ENCODE measurements around the gene CD68.
"Not testable (repeated sequence)": the region's sequence is repeated elsewhere in the genome, so short reads cannot be mapped to it uniquely, and the experiment has no call there.

Gene CD68

GRCh38 chr17:7611635-7612293, 32.3 kb downstream of the CD68 start:
- DNase-seq (ENCODE audit: insufficient read length, low spot score): no peak
- no peak for FAIRE-seq

GRCh38 chr17:7612294-7612640, 32.8 kb downstream of the CD68 start:
- FAIRE-seq (no peak), DNase-seq (ENCODE audit: insufficient read length, low spot score) (no peak)

- DNase-seq (ENCODE audit: insufficient read length, low spot score) (no peak), FAIRE-seq (no peak)
These were observed 34.5 kb downstream of the CD68 start for GRCh38 chr17:7613769-7614424.

- DNase-seq (ENCODE audit: insufficient read length, low spot score): peak; percentile 100
- peak; percentile 99 for FAIRE-seq
These were observed 35.2 kb downstream of the CD68 start, which contains the start of gene FXR2 for GRCh38 chr17:7614425-7615264. TSS of gene FXR2 (minus strand) at chr17:7614897. CDS start at chr17:7614532, 365 bp downstream.

- no peak for FAIRE-seq
- DNase-seq (ENCODE audit: insufficient read length, low spot score): no peak
These were observed 35.9 kb downstream of the CD68 start for GRCh38 chr17:7615265-7615747.

- no peak for FAIRE-seq
- DNase-seq (ENCODE audit: insufficient read length, low spot score): no peak
These were observed 39.2 kb downstream of the CD68 start for GRCh38 chr17:7618608-7619007.

GRCh38 chr17:7620835-7621234, 41.4 kb downstream of the CD68 start:
- DNase-seq (ENCODE audit: insufficient read length, low spot score) (no peak), FAIRE-seq (no peak)

GRCh38 chr17:7623661-7624060, 44.2 kb downstream of the CD68 start:
- DNase-seq (ENCODE audit: insufficient read length, low spot score): no peak
- no peak for FAIRE-seq

GRCh38 chr17:7625749-7626148, 46.3 kb downstream of the CD68 start:
- DNase-seq (ENCODE audit: insufficient read length, low spot score); FAIRE-seq: not testable (repeated sequence)

GRCh38 chr17:7626307-7626706, 46.9 kb downstream of the CD68 start:
- FAIRE-seq (no peak), DNase-seq (ENCODE audit: insufficient read length, low spot score) (no peak)

GRCh38 chr17:7626956-7627249, 47.5 kb downstream of the CD68 start:
- DNase-seq (ENCODE audit: insufficient read length, low spot score) (no peak), FAIRE-seq (no peak)

- DNase-seq (ENCODE audit: insufficient read length, low spot score) (peak; percentile 98), FAIRE-seq (peak; percentile 98)
These were observed 48.0 kb downstream of the CD68 start, which contains the start of gene SAT2 for GRCh38 chr17:7627250-7628121. TSS of gene SAT2 (minus strand) at chr17:7627821. CDS start at chr17:7627635, 186 bp downstream.

- FAIRE-seq (no peak), DNase-seq (ENCODE audit: insufficient read length, low spot score) (no peak)
These were observed 50.6 kb downstream of the CD68 start, which contains the start of gene SHBG for GRCh38 chr17:7629939-7630571. TSS of gene SHBG (plus strand) at chr17:7630135. CDS start at chr17:7630173, 38 bp downstream.

Data from HTR-8/SVneo (cell line).